ENCODE measurements around the gene DMPK.
A peak's percentile ranks its signal among the peaks of the same experiment; 100 is the strongest.

The DMPK gene

GRCh38 chr19:45782820-45783785 is 813 bp upstream of the DMPK start:
- no peak for DNase-seq (ENCODE audit: insufficient read length)
- FAIRE-seq, result no peak

GRCh38 chr19:45781214-45782161 is 802 bp downstream of the DMPK start:
- TF ChIP-seq POLR2A (IDR thresholded peaks at IDR 0.05; ENCODE audit: low read depth, low read length) (0 out of 2 replicates have a peak, but pooled peaks have one; percentile 9), TAF1 (IDR thresholded peaks at IDR 0.05; ENCODE audit: borderline replicate concordance, low read depth, low read length) (no peak), POLR2AphosphoS5 (IDR thresholded peaks at IDR 0.05; ENCODE audit: low read depth, low read length) (no peak)
- DNase-seq (ENCODE audit: insufficient read length) (no peak), FAIRE-seq (no peak)

More at GRCh38 chr19:45782820-45783785, 813 bp upstream of the DMPK start:
- no peak for TF ChIP-seq POLR2A (IDR thresholded peaks at IDR 0.05; ENCODE audit: low read depth, low read length)
- no peak for TF ChIP-seq POLR2AphosphoS5 (IDR thresholded peaks at IDR 0.05; ENCODE audit: low read depth, low read length)
- no peak for TF ChIP-seq TAF1 (IDR thresholded peaks at IDR 0.05; ENCODE audit: borderline replicate concordance, low read depth, low read length)

GRCh38 chr19:45780448-45781213 is 1.7 kb downstream of the DMPK start:
- DNase-seq (ENCODE audit: insufficient read length) (no peak), FAIRE-seq (no peak)
- no peak for TF ChIP-seq TAF1 (IDR thresholded peaks at IDR 0.05; ENCODE audit: borderline replicate concordance, low read depth, low read length)
- TF ChIP-seq POLR2AphosphoS5 (IDR thresholded peaks at IDR 0.05; ENCODE audit: low read depth, low read length), result no peak
- no peak for TF ChIP-seq POLR2A (IDR thresholded peaks at IDR 0.05; ENCODE audit: low read depth, low read length)

- TF ChIP-seq POLR2AphosphoS5 (IDR thresholded peaks at IDR 0.05; ENCODE audit: low read depth, low read length), result no peak
- no peak for TF ChIP-seq POLR2A (IDR thresholded peaks at IDR 0.05; ENCODE audit: low read depth, low read length)
- no peak for TF ChIP-seq TAF1 (IDR thresholded peaks at IDR 0.05; ENCODE audit: borderline replicate concordance, low read depth, low read length)
- FAIRE-seq (no peak), DNase-seq (ENCODE audit: insufficient read length) (no peak)
Measured at GRCh38 chr19:45780146-45780447, 2.2 kb downstream of the DMPK start.

GRCh38 chr19:45779231-45780145 is 2.8 kb downstream of the DMPK start:
- no peak for TF ChIP-seq POLR2A (IDR thresholded peaks at IDR 0.05; ENCODE audit: low read depth, low read length)
- no peak; the same call in 1 of the 2 replicates for TF ChIP-seq POLR2AphosphoS5 (IDR thresholded peaks at IDR 0.05; ENCODE audit: low read depth, low read length)
- TF ChIP-seq TAF1 (IDR thresholded peaks at IDR 0.05; ENCODE audit: borderline replicate concordance, low read depth, low read length), result no peak
- FAIRE-seq, result peak; percentile 96
- DNase-seq (ENCODE audit: insufficient read length), result peak; percentile 94

GRCh38 chr19:45778010-45778661 is 4.2 kb downstream of the DMPK start:
- FAIRE-seq, result no peak
- TF ChIP-seq POLR2A (IDR thresholded peaks at IDR 0.05; ENCODE audit: low read depth, low read length) (0 out of 2 replicates have a peak, but pooled peaks have one; percentile 20), TAF1 (IDR thresholded peaks at IDR 0.05; ENCODE audit: borderline replicate concordance, low read depth, low read length) (no peak)
- DNase-seq (ENCODE audit: insufficient read length), result no peak

- DNase-seq (ENCODE audit: insufficient read length), result no peak
- FAIRE-seq, result no peak
- TF ChIP-seq POLR2AphosphoS5 (IDR thresholded peaks at IDR 0.05; ENCODE audit: low read depth, low read length), result no peak
- no peak for TF ChIP-seq POLR2A (IDR thresholded peaks at IDR 0.05; ENCODE audit: low read depth, low read length)
- no peak for TF ChIP-seq TAF1 (IDR thresholded peaks at IDR 0.05; ENCODE audit: borderline replicate concordance, low read depth, low read length)
Measured at GRCh38 chr19:45777395-45777961, 4.8 kb downstream of the DMPK start.

GRCh38 chr19:45774765-45775164 is 7.5 kb downstream of the DMPK start:
- FAIRE-seq, result no peak
- TF ChIP-seq POLR2A (IDR thresholded peaks at IDR 0.05; ENCODE audit: low read depth, low read length) (no peak), POLR2AphosphoS5 (IDR thresholded peaks at IDR 0.05; ENCODE audit: low read depth, low read length) (no peak), TAF1 (IDR thresholded peaks at IDR 0.05; ENCODE audit: borderline replicate concordance, low read depth, low read length) (no peak)
- DNase-seq (ENCODE audit: insufficient read length), result no peak

GRCh38 chr19:45773384-45773783 is 8.9 kb downstream of the DMPK start:
- DNase-seq (ENCODE audit: insufficient read length), result no peak
- no peak for FAIRE-seq
- TF ChIP-seq TAF1 (IDR thresholded peaks at IDR 0.05; ENCODE audit: borderline replicate concordance, low read depth, low read length), result no peak
- TF ChIP-seq POLR2AphosphoS5 (IDR thresholded peaks at IDR 0.05; ENCODE audit: low read depth, low read length), result no peak
- TF ChIP-seq POLR2A (IDR thresholded peaks at IDR 0.05; ENCODE audit: low read depth, low read length), result no peak
